Esophagus squamous epithelium (tissue), 5 donors: ENCODE results near the gene INSR. TPM values are rescaled to one million over a fixed set of nuclear protein-coding genes. Genes with fewer than 3 reads are reported as not detected.

Source experiments
- DNase-seq: peaks from one replicate; lab custom pipeline; 2025; lab: John Stamatoyannopoulos, UW
- H3K27ac ChIP-seq, 4 donors: fragments of 200-600 bp; sonication (generic); one replicate each; pipeline ENCODE4 v1.5.1; 2016 to 2019; ENCODE audit warnings: mild to moderate bottlenecking in 1 of 4
- H3K27me3 ChIP-seq, 4 donors: fragments of 200-600 bp; sonication (generic); 1 replicate in 3 of 4; 2 replicates in 1 of 4; pipeline versions ENCODE4 v1.5.1 to v1.6.0; 2017 to 2021; ENCODE audit warnings: antibody characterized with exemption in 1 of 4
- H3K36me3 ChIP-seq, 3 donors: fragments of 200-600 bp; sonication (generic); one replicate each; pipeline ENCODE4 v1.5.1; 2016 to 2019
- H3K4me1 ChIP-seq, 3 donors: fragments of 200-600 bp; sonication (generic); one replicate each; pipeline ENCODE4 v1.5.1; 2017 to 2019
- H3K4me3 ChIP-seq, 4 donors: fragments of 200-600 bp; sonication (generic); 1 replicate in 3 of 4; 2 replicates in 1 of 4; pipeline ENCODE4 v1.5.1; 2016 to 2019; ENCODE audit warnings: mild to moderate bottlenecking in 2 of 4, moderate library complexity in 1 of 4
- H3K9me3 ChIP-seq, 3 donors: fragments of 200-600 bp; sonication (generic); one replicate each; pipeline ENCODE4 v1.5.1; 2016 to 2019
- CTCF ChIP-seq, 6 experiments: fragments of 450-650 bp in 4 of 6; fragments of 200-600 bp in 2 of 6; sonication (generic) in 2 of 6; IDR thresholded peaks; one replicate each; pipeline ENCODE4 v1.5.1; 2016 to 2019; ENCODE audit warnings: antibody characterized with exemption in 6 of 6, mild to moderate bottlenecking in 4 of 6, moderate library complexity in 4 of 6
- POLR2A ChIP-seq, 4 donors: fragments of 450-650 bp; IDR thresholded peaks; one replicate each; pipeline ENCODE4 v1.6.1; 2017; ENCODE audit warnings: antibody characterized with exemption in 4 of 4, mild to moderate bottlenecking in 4 of 4, moderate library complexity in 3 of 4
- WGBS, 2 donors: methylation state at CpG; one replicate each; pipeline ENCODE4 v1.1.5; 2018; 5-methylcytosine and 5-hydroxymethylcytosine counted together
- intact Hi-C: fragments of 100-400 bp; cut with DNase I; formaldehyde crosslinking; loops from one replicate; pipeline ENCODE4 v1.15.0; 2022
- total RNA-seq, 4 donors: library from RNA; depleted of rRNA; stranded (reverse); fragments of >200 nt; gene quantifications; one replicate each; pipeline ENCODE4 v1.1.0, GENCODE V29; 2016
- donor health status: DM: yes; HTN: yes; CAD: no.

INSR gene
- total RNA-seq, 4 donors from 2014 or later = 4.9 to 33.4 (median 10.8) TPM

GRCh38 chr19:7246601-7247000 is 47.6 kb downstream of the INSR start:
- 88 to 89% methylated on average over 2 of the region's 2 CpGs for WGBS, 2 donors
- Histone ChIP-seq H3K4me1 (no peaks in the 10 kb centered on the region), H3K36me3 (no peaks in the 10 kb centered on the region), H3K9me3 (peaks cover 0 to 6% (median 0%) of the 10 kb centered on the region in 3 donors), H3K27ac (peak overlapping the region in 1 of 4 donors; percentile 17), H3K4me3 (no peak overlapping the region), H3K27me3 (no peaks in the 10 kb centered on the region)
- no peak for DNase-seq
- no peak for TF ChIP-seq POLR2A (IDR thresholded peaks at IDR 0.05)
- TF ChIP-seq CTCF (IDR thresholded peaks at IDR 0.05) = no peak
- intact Hi-C loops = no loop called here

- Histone ChIP-seq H3K4me3 (no peak overlapping the region), H3K9me3 (peaks cover 0 to 14% (median 4%) of the 10 kb centered on the region in 3 donors), H3K27me3 (no peaks in the 10 kb centered on the region), H3K27ac (peak overlapping the region in 3 of 4 donors; percentile 13 to 57 (median 25)), H3K4me1 (peaks cover 0 to 3% (median 0%) of the 10 kb centered on the region in 3 donors), H3K36me3 (no peaks in the 10 kb centered on the region)
- no peak for TF ChIP-seq POLR2A (IDR thresholded peaks at IDR 0.05)
- no peak for TF ChIP-seq CTCF (IDR thresholded peaks at IDR 0.05)
- 52 to 66% methylated on average over 8 to 9 of the region's 9 CpGs for WGBS, 2 donors
- DNase-seq = no peak
- intact Hi-C loops = no loop called here
Observed at GRCh38 chr19:7242601-7243258, 51.5 kb downstream of the INSR start.

- no peak for DNase-seq
- no peak for TF ChIP-seq POLR2A (IDR thresholded peaks at IDR 0.05)
- no peak for TF ChIP-seq CTCF (IDR thresholded peaks at IDR 0.05)
- intact Hi-C loops = no loop called here
- Histone ChIP-seq H3K4me1 (peaks cover 0 to 17% (median 0%) of the 10 kb centered on the region in 3 donors), H3K9me3 (peaks cover 0 to 9% (median 4%) of the 10 kb centered on the region in 3 donors), H3K27ac (no peak overlapping the region), H3K4me3 (no peak overlapping the region), H3K27me3 (no peaks in the 10 kb centered on the region), H3K36me3 (no peaks in the 10 kb centered on the region)
- 50 to 52% methylated on average over 4 of the region's 4 CpGs for WGBS, 2 donors
Observed at GRCh38 chr19:7238051-7238450, 56.2 kb downstream of the INSR start.

GRCh38 chr19:7236153-7236552 is 58.1 kb downstream of the INSR start:
- DNase-seq = no peak
- Histone ChIP-seq H3K4me1 (peaks cover 0 to 17% (median 0%) of the 10 kb centered on the region in 3 donors), H3K4me3 (no peak overlapping the region), H3K27me3 (no peaks in the 10 kb centered on the region), H3K36me3 (no peaks in the 10 kb centered on the region), H3K9me3 (peaks cover 0 to 9% (median 4%) of the 10 kb centered on the region in 3 donors), H3K27ac (no peak overlapping the region)
- TF ChIP-seq POLR2A (IDR thresholded peaks at IDR 0.05) (no peak), CTCF (IDR thresholded peaks at IDR 0.05) (no peak)
- intact Hi-C loops = no loop called here
- WGBS, 2 donors = 29 to 43% methylated on average over 5 of the region's 5 CpGs

- H3K27ac ChIP-seq = no peak overlapping the region
- TF ChIP-seq CTCF (IDR thresholded peaks at IDR 0.05) (no peak), POLR2A (IDR thresholded peaks at IDR 0.05) (no peak)
- H3K27me3 ChIP-seq = no peaks in the 10 kb centered on the region
- peaks cover 0 to 25% (median 0%) of the 10 kb centered on the region in 3 donors for H3K4me1 ChIP-seq
- H3K36me3 ChIP-seq = no peaks in the 10 kb centered on the region
- 54 to 77% methylated on average over 9 of the region's 9 CpGs for WGBS, 2 donors
- no peak overlapping the region for H3K4me3 ChIP-seq
- no peaks in the 10 kb centered on the region for H3K9me3 ChIP-seq
- no peak for DNase-seq
- intact Hi-C loops = no loop called here
Observed at GRCh38 chr19:7230826-7231225, 63.4 kb downstream of the INSR start.
